GM21786 (cell line): ENCODE data around the gene FILIP1L.
A peak's percentile ranks its signal among the peaks of the same experiment; 100 is the strongest.

ENCODE experiments used
- ATAC-seq: cut with Tn5 transposase; IDR thresholded peaks from one replicate; pipeline ENCODE4 v1.9.1; 2021; ENCODE audit not compliant: unreplicated experiment

The FILIP1L gene

DNA sequence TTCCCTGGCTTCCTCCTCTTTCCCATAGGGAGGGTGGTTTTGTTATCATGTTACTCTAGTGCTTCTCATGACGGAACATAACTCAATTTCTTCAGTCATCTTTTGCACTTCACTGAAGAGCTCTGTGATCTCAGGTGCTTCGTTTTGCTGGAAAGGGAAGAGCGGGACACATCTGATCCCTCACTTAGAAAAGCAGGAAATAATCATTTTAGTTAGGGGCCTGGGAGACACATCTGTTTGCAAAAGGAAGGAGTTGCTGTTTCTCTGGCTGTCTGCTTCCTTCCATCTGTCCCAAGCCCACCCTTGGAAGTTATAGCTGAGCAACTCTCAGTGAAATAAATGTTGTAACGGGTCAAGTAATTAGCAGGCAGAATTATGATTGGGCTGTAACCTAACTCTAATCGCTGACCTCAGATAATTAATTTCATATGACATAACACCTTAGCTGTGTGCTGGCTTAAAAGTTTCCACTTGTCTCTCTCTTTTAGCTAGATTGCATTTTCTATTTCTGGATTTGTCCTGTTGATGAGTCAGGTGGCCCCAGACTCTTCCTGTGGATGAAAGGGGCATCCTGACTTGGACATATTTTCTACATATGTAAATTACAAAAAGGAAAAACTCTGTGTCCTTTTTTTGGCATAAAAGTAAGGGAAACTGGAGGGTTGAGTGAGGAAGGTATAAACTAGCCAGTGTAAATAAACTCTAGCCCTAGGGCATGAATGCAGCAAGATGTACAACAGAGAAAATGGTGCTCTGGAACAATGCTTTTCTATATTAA, 11.0 kb upstream of the FILIP1L start:
- no peak for ATAC-seq

DNA sequence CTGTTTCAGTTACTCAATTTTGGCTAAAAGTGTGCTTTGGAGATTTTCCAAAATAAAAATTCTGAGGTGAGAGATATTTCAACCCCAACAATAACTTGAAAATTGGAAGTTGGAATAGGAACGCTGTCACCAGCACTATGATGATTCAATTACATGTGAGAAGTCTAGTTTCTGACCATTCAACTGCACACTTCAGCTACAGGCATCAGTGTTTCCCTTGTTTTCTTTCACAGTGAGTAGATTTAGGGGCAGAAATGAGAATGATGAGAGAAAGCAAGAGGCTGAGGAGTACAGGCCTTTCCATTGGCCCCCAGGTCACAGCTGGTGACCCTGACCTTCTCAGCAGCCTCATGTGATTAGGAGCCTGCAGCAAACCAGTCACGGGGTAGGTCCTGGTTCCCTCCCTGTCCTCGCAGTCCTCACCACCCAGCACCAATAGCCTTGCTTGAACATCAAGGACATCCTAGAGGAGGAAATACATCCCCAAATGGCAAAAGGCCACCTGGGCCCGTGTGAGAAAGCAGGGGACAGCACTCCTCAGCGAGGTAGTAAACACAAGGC, 10.0 kb upstream of the FILIP1L start:
- ATAC-seq: no peak

DNA sequence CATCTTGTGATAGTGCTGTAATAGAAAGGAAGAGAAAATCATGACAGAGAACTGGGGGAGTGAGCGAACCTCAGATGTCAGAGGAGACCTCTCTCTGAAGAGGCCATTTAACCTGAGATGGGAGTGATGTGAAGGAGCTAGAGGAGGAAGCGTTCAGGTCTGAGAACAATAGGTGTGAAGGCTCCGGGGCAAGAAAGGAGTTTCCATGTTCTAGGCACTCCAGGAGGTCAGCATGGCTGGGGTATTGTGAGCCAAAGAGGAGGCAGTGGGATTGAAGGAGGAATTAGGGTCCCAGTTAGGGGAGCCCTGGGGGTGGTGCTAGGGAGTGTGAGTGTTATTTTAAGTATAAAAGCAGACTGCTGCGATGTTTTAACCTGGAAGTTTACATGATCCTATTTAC, 8.8 kb upstream of the FILIP1L start:
- ATAC-seq: no peak

DNA sequence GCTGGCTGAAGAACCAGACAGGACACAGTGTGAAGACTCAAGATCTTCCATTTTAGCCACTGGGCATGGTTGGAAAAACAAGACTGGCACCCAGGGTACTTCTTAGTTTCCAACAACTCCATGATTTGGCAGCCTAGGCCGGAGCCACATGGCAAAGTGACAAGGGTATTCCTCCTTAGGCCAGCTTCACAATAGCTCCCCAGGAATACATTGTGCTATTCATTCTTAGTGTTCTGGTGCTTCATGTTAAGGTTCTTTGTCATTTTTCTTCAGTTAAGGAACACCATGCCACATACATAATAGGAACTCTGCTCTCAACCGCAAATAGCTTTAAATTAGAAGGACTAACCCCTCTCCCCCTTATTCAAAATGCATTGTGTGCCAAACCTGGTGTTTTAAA, 8.0 kb upstream of the FILIP1L start:
- ATAC-seq: no peak

DNA sequence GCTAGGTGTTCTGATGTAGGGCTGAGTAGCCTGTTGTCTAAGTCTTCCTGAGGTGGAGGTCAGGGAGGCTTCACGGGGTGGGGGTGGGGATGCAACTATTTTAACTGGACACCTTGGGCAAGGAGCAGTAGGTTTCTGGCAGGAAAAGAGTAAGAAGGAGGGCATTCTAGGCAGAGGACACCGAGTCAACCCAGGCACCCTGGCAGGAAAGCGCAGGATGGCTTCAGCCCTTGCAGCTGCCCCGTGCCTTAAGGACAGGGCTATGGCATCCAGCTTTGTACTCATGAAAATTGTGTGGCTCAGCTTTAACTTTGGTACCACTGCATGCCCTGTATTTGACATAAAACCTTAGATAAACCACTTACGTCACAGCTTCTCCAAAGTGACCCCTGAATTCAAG, 6.4 kb upstream of the FILIP1L start:
- ATAC-seq: no peak

DNA sequence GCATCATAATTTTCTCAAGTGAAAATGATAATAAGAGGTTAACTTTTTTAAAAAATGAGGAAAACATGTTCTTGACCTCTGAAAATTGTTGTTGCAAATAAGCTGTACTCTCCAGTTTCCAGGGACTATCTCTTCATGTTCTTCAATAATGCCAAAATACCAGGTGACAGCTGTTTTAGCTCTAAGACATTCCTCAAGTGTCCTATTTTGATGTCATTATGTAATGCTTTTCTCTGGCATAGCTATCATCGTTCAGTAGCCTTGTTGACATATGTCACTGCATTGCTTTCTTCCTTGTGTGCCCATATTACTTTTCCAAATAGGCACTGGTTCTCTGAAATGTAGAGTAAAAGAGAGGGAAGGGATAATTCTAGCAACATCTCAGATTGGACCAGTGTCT, 5.7 kb upstream of the FILIP1L start:
- no peak for ATAC-seq

DNA sequence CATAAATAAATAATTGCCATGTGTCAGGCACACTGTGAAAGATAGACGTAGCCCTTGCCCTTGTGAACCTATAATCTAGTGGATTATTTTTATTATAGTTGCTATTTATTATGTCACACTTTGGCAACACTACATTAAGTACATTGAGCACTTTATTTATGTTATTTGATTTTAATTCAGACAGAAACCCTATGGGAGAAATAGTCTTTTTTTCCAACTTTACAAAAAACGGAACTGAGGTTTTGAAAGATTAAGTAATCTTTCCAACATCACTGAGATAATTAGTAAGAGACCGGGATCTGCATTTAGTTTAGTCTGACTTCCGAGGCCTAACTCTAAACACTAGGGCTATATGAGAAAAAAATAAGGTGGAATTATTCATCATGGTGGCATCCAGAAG, 2.8 kb upstream of the FILIP1L start:
- ATAC-seq: no peak

DNA sequence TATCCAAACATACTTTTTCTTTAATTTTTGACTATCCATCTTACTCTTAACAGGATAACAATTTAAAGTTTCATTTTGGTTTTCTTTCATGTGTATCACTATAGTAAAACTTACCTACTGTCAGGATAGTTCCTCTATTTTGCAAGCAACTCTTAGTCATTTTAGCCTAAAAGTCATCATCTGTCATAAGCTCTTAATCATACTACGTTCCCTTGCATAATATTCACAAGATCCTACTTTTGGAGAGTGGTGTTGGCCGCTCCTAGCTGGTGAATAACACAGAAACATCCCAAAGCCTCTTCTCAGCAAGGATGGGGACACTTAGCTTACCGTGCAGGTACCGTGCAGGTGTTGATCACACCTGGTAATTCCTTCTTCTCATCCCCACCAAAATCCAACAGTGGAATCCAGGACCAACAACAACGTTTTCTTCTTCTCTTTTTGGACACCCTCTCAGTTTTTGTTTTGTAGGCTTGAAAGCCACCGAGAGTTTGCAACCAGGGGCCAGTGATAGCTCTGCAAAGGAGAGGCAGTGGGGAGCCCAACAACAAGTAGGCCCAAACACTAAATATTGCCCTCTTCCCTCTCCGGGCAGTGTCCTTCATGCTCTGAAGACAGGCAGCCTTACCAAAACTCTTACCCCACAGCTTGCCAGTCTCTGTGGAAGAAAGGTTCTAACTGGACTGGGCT, 433 bp downstream of the FILIP1L start:
- no peak for ATAC-seq

DNA sequence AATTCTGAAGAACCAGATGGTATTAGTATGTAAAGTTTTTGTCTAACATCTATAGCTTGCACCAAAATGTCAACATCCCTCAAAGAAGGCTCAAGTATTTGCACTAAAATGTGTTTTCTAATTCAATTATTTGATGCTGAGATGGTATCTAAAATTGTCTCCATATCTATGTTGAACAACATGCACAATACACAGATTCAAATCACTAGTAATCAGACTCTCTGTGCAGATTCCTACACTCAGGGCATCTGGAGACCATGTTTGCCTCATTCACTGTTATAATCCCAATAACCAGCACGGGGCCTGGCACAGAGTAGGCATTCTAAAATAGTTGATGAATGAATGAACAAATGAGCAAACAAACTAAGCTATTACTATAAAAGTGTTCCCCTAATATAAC, 2.6 kb downstream of the FILIP1L start:
- no peak for ATAC-seq

DNA sequence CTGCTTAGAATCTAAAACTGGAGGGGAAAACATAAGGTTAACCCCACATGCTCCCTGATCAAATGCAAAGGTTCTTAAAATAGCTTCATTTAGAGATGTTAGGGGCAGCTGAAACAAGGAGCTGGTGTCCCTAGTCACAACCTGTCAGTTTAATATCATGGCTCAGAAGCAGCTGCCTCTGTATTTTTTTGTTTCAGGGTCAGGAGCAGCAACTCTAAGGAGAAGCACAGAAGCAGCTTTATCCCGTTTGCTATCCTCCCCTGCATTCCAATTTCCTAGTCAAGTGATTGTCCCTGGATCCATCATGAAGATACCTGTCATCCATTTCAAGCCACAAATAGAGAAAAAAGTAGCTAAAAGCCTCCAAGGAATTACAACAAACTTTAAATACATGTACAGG, 4.1 kb downstream of the FILIP1L start:
- ATAC-seq: no peak

DNA sequence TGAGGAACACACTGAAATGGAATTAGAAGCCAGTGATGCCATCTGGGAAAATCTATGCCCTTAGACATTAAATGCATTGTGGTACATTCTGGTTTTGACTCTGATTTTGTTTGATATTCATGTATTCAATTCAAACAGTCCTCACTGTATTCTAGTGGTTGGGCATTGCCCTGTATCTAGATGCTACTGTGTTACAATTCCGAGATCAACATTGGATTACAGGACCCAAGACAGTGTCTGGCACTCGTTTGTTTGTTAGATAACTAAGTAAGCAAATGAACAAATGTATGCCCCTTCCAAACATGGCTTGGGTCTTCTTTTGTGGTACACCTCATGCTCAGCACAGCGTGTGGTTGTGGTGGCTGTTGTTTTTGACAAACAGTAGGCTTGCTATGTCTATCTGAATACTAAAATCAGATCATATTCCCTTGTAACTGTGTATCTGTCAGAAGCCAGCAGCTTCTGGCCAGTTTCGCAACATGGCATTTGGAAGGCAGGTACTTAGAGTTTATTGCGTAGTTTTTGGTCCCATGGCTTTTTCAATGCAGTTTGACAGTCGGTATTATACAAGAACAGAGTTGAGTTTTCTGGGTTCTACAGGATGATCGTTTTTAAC, 5.7 kb downstream of the FILIP1L start:
- ATAC-seq: no peak

DNA sequence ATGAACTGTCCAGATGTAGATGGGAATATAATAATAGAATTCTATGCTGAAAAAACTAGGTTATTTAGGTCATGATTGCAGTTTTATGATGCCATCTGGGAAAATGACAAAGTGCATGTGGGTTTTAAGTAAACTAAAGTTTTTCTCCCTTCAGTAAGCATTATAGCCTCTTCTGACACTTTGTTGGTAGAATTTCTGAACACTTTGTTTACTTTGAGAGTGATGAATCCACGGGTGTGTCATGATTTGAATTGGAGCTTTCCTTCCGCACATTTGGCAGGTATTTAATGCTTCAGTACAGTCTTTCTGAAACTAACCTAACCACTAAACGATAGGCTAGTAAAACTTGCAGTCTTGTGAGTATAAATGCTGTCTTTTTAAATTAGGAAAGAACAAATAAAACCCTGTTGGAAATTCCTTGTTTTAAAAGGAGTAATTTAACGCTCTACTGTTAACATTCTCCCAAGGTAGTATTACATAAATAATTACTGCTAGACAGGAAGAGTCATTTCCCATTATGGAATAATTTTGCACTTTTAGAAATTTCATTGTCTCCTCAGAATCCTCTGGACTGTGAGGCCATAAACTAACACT, 7.0 kb downstream of the FILIP1L start:
- ATAC-seq: no peak

DNA sequence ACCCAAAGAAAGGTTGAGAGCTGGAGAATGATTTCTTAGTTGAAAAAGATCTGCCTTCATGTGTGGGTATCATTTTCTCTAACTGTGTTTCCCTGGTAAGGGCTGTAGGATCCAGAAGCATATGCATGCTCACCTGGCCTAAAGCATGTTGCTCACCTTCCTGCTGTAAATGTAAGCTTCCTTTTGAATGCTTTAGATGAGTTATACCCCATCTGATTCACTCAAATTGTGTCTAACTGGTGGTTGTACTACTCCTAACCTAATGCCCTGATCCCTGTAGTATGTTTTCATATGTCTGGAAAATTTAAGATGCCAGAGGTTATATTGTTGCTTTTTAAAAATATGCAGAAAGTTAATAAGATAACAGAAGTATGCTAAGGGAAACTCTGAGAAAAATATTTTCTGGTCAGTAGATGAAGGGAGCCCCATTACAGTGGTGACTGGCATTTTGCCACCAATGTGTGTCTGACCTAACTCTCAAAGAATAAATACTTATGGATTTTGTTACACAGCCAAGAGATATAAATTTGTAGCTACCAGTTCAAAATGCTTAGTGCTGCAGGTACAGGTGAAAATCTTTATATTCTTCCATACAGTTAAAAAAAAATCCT, 7.7 kb downstream of the FILIP1L start:
- ATAC-seq: no peak

DNA sequence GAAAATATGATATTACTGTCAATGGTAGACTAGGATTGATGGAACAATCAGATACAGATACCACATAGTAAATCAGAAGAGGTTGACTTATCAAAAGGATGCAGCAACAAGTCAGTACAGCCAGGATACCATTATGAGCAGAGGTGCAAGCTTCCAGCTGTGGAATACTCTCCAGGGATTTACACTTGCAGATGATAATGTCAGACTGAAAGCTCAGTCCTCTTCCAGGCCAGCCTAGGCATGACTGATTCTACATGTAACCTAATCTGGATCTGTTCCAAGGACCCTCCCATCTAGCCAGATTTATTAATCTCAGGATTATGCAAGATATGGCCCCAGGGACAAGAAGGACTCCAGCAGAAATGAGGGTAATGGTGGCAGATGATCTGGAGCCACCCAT, 8.2 kb downstream of the FILIP1L start:
- ATAC-seq: no peak

DNA sequence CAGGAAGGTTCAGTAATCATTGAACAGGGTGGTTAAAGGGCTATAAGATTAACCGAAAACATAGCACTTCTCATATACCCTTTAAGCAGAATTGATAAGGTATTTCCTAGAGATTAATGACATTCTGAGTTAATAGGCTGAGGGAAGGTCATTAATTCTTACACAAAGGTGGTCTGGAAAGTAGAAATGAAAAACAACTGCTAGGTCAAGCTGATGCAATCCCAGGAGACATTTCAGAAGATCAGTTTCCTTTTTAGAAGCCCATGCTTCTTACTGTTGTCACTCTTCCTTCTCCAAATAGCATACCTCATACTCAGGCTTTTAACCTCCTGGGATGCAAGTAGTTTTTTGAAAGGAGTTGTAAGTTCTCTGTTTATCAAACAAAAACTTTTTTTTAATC, 8.8 kb downstream of the FILIP1L start:
- ATAC-seq: peak; percentile 43

DNA sequence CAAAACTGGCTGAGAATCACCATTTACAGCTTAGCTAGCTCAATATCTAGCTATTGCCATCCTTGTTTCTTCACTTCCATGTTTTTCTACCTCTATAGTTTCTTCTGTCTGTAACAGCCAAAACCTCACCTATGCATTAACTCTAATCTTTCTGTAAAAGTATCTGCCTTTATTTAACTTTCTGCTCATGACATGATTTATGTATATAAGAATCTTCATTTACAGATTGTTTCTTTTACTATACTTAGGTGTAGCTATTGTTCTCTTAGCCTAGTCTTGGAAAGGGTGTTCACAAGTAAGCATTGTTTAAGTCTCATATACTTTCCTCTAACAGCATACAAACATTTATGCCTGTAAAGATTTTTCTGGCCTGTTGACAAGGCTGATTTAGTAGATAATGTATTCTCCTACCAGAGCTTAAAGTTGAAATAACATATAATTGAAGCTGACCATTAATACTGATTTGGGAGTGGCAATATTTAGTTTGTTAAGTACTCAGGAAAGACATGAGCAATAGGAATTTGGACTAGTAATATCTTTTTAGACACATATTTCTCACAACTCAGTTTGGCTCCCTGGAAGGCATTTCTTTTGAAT, 9.4 kb downstream of the FILIP1L start:
- no peak for ATAC-seq

DNA sequence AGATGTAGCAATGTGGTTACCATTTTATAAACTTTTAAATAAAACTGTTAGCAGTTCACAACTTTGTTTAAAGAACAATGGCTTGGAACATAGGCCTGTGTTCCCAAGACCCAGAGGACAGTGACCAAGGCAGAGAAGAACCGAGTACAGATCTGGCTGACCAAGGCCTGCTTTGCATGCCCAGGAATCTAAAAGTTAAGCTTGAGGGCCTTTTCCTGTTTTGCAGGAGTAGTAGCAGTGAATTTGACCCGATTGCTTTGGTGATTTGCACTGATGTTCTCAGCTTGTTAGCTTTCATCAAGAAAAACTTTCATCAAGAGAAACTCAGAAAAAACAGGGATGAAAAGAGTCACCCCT, 9.9 kb downstream of the FILIP1L start:
- peak; percentile 32 for ATAC-seq

DNA sequence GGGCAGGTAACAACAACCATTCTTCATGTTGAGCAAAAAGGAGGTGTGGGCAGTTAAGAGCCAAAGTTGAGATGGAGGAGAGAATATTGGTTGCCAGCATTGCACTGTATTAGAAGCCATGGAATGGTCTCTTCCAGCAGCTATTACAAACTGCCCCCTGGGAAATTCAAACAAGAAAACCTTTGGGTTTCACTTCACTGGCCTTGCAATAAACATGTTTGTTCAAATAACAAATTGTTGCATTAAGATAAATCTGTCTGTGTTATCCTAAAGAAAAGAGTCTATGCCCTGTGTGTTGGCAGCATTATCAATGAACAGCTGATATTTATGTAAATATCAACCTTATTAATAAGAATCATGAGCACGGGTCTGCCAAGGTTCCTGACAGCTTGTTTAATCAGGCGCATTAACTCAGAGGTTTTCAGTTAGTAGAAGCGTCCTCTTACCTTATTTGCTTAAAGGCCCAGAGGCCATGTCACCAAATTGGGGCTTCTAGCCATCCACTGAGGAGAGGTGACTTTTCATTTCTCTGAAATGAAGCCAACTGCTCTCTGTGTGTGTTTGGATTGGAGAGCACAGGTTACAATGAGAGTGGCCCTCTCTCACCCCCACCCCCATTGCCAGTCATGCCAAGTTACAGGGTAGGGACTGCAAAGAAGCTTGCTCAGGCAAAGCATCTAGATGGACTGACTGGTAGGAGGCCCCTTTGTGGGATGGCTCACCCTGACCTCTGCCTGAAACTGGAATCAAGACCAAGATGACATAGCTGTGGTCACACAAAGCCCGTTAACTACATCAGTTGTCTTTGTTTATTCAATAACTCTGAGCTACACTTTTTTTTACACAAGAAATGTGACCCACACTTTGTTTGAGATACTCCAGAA, 10.5 kb downstream of the FILIP1L start:
- peak; percentile 93 for ATAC-seq

DNA sequence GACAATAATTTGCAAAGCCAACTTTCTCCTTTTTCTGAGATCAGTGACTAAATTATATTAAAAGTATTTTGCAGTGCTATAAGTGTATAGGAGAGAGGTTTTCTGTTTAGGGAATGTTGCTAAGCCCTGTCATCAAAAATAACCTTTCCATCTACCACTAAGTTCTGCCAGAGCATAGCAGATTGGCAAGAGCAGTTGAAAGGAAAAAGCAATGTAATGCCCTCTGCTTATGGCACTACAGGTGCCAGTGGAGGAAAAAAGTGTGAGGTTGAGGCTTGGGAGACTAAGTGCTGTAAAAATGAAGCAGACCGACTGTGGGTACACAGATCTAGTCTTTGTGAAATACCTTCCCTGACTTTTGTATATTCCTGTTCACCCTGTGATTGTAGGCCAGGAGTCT, 11.5 kb downstream of the FILIP1L start:
- ATAC-seq: no peak

DNA sequence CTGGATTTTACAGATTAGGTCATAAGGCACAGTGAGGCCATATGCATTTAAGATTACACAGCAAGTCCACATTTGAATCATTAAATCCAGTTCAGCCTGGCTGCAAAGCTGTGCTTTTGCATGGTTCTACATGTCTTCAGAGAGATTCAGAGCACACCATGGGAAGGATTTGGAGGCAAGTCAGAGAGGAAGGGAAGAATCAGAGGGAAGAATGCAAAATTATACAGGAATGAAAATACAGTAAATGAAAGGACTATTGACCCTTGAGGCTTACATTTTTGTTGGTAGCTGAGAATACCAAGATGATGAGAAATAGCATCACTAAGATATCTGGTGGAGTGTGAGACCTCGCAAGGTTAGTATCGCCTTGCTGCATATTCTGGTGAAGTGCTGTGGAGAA, 13.9 kb downstream of the FILIP1L start:
- ATAC-seq: no peak
